OCI-M2 (cell line): ENCODE data around the gene DET1.
"Not testable (repeated sequence)": the region's sequence is repeated elsewhere in the genome, so short reads cannot be mapped to it uniquely, and the experiment has no call there.

Experiments used
- DNase-seq: peaks from one replicate; lab custom pipeline; 2025; ENCODE audit not compliant: unreplicated experiment; lab: John Stamatoyannopoulos, UW

Gene DET1

DNA sequence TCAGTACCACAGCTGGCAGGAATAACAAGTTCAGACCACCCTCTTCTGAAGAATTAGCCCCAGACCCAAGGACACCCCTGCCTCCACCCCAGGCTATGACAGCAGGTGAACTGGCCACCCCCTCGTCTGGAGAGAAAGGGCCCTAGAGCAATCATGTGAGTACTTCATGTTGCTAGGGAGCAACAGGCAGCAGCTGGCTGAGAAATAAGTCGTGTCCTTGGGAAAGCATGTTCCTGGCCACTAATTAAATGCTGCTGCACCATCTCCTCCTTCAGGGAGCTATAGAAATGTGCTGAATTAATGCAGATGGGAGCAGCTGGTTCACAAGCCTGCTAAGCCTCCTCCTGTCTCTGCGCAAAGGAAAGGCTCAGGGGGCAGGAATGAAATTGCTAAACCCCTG, 47.5 kb downstream of the DET1 start:
- no peak for DNase-seq

DNA sequence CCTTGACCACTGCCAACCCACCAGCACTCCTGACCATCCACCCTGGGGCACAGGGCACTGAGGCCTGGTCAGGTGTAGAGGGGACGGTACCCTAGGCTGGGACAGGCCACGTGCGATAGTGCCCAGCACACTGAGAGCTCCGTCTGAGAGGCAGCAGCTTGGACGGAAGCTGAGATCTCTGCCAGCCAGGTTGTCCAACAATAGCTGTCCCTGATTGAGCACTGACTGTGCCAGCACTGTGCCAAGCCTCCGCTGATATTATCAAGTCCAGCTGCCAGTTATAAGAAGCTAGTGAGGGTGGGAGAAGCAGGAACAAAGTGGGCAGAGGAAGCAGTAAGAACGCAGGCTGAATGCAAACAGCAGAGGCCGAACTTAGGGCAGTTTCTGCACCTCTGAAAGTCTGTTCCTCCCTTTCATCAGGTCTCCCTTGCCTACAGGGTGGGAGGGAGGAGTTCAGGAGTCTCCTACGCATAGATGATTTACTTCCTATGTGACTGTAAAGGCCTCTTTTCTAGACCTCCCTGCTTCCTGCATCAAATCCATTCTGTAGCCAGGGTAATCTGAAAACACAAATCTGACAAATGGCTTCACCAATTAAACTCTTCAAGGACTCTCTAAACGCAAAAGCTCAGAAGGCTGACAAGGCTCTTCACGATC, 49.2 kb downstream of the DET1 start:
- no peak for DNase-seq

DNA sequence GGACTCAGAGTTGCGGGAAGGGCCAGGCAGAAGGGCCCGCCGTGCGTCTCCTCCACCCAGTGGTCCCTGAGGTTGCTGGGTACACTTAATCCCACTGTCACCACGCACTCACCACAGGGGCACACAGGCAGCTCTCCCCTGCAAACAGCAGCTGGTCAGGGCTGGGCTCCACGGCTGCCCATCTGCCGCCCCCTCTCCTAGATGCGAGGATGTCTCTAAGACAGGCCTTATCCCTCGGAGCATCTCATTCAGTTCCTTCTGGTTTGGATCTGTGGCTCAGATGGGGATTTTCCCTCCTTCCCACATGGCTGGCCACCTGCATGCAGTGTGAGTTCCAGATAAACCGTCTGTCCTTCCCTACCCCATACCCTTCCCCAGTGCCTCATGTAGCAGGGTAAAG, 52.6 kb downstream of the DET1 start:
- no peak for DNase-seq

DNA sequence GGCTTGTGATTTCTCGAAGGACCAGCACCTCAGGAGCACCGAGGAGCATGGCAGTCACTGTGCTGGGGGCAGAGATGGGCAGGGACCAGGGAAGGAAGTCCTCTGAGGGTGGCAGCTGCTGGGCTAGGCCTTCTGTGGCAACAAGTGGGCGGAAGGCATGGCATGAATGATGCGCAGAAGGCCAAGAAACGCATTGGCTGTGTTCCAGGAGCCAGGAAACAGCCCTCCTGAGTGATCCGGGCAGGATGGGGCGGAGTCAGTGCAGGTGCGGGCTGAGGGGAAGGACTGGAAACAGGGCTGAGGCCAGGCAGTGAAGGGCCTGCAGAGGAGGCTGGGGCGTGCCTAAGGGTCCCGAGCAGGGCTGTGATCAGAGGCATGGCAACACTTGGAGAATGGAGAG, 55.3 kb downstream of the DET1 start:
- no peak for DNase-seq

DNA sequence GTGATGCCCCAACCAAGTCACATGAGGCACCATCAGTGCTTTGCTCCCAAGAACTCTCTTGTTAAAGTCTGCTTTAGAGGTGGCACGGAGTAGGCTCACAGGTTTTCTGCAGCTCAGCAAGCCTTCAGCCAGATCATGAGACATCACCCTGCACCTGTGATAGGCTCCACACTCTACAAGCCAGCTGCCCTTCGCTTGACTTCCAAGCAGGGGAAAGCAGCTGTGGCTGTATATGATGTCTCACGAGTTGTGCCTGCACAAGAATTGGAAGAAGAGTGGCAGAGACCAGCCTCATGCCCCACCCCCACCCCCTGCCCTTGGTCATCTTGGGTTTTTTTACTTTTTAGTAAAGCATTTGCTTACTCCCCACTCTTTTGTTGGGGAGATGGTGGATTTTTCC, 56.4 kb downstream of the DET1 start:
- no peak for DNase-seq

DNA sequence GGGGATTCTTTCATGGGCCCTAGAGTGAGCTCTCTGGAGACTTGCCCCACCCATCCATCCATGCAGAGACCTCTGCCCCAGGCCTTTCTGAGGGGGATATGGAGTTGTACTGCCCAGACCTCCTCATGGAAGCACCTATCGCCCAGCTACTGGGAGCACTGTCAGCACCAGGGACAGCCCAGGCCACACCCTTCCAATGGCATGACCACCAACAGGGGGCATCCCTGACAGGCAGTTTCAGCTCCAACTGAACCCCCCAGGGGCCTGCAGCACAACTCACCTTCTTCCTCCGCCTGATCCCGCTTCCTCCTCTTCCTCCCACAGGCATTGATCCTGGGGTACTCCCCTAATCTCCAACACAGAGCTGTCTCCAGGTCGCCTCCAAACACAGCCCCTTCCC, 57.2 kb downstream of the DET1 start:
- DNase-seq: no peak

DNA sequence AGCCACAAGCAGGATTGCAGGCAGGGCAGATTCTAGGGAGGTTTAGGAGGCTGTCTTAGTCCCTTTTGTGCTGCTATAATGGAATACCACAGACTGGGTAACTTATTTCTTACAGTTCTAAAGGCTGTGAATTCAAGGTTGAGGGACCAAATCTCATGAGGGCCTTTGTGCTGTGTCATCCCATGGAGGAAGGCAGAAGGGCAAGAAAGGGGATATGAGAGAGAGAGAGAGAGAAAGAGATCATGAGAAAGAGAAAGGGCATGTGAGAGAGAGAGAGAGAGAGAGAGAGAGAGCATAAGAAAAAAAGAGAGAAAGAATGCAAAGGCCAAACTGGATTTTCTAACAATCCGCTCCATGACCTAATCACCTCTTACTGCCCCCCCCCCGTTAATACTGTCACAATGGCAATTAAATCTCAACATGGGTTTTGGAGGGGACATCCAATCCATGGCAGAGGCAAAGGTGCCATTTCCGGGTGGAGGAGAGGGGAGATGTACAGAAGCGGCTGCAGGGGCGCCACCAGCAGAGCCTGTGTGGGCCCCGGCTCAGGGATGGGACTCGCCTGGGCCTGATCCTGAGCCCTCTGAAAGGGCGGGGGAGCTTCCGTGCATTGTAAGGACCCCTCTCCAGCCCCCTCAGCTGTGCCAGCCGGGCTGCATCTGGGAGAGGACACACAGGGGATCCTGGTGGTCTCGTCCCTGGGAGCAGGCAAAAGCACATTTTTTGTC, 58.5 kb downstream of the DET1 start:
- DNase-seq: no peak

DNA sequence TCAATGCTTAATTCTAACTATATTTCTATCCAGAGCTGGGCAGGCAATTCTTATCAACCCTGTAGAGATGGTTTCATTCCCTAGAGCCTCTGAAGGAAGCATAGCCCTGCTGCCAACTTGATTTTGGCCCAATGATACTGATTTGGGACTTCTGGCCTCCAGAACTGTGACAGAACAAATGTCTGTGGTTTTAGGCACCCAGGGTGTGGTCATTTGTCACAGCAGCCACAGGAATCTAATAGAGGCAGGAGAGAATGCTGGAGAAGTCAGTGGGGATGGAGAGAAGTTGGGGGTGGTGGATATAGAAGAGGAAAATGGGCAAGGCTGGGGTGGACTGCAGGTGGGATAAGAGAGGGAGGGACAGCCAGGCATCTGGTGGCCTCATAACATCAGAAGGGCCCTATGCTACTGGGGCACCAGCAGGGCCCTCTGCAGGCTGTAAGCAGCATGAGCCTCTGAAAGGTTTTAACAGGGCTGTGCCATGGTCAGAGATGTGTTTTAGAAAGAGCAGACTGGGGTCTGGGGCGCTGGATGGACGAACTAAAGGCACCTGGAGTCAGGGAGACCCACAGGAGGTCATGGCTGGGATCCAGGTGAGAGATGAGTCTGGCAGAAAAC, 59.2 kb downstream of the DET1 start:
- no peak for DNase-seq

DNA sequence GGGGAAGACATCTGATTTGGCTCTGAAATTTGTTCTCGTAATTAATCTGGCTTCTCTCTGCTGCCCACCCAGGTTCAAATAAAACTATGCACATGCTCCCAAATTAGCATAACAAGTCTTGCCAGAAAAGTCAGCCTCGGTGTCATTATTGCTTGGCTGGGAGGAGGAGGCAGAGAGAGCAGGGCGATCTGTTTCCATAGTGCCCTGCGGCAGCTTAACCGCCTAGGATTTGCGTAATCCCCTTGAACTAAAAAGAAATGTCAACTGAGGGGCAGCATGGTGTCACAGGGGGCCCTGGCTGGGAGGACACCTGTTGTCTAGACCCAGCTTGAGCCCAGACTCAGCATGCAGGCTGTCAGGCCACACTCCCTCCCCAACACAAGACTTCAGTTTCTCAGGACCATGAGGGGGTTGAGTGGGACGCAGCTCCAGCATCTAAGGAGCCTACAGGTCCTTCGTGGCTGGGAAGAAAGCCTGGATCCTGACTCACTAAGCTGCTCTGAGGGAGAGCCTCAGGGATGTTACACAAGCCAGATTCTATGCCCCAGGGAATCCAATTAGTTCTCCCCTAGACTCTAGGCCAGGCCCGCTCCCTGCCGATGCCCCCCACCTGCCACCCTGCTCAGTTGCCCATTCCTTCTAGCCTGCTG, 61.7 kb downstream of the DET1 start:
- no peak for DNase-seq

DNA sequence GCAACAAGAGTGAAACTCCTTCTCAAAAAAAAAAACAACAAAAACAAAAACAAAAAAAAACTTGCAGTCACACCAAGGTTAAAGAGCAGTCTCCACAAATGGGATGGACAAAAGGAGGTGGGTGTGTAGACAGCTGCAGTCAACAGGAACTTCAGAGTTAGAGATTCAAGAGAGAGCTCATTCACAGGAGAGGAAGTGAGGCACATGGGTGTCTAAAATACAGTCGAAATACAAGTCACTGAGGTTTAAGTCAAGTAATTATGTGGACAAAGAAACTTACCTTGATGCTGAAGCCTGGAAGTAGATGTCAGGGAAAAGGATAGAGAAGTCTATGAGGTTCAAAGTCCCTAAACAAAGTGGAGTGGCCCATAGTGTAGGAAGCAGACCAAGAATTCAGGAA, 64.2 kb downstream of the DET1 start:
- DNase-seq: no peak

DNA sequence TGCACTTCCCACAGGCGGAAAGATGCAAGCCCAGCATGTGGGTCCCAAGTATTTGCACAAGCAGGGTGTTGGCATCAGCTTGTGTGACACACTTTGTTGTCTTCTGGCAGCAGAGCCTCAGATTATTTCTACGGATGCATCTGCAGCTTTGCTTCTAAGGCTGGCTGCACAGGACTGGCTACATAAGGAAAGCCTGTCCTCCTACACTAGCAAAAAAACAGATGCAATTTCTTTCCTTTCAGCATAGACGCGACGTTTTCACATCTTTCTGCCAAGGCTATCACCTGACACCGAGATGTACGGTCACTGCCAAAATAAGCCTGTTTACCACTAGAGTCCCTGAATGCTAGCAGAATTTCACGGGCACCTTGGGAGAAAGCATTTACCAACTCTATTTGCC, 65.5 kb downstream of the DET1 start:
- no peak for DNase-seq

DNA sequence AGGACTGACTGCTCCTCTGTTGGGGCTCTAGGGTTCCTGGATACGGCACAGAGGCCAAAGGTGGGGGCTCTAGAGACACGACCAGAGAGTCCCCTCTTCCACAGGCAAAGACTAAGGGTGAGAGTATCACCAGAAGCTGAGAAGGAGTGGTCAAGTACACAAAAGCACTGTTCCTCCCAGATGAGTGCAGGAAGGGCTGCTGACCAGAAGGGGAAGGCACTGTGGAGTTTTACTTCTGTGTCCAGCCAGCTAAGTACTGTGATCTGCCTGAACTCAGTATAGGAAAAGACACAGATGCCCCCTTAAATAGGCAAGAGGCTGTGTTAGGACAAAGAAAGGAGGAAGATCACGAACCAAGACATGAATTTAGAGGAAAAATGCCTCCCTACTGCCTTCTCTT, 67.3 kb downstream of the DET1 start:
- DNase-seq: no peak

DNA sequence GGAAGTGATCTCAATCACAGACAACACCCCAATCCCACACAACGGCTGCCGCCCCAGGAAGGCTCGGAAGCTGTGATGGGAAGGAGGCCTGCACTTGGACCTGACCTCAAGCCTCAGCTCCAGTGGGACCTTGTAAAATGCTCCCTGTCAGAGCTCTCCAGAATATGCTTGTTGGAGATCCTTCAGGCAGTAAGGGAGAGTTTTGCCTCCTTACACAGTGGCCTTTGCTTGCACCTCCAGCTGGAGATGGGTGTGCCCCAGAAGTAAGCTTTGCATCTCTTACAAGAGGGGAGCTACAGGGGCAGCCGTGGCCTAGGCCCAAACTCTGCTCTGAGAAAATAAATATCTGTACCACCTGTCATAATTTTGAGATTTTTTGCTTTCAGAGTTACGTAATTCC, 68.6 kb downstream of the DET1 start:
- no peak for DNase-seq

DNA sequence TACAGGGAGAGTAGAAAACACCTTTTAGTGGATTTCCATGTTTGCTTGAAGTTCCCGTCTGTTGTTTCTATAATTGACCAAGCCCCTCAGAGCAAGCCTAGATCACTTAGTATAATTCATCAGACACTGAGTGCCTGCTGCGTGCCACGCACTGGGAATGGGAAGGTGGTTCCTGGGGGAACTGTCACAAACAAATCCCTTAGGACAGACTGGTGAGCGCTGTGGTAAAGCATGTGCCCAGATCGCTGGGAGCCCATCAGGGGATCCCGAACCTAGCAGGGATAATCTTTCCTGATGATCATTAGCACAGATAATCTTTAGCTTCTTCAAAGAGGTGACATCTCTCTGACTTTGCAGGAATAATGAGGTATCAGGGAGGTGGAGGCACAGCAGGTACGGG, 69.4 kb downstream of the DET1 start:
- DNase-seq: no peak

DNA sequence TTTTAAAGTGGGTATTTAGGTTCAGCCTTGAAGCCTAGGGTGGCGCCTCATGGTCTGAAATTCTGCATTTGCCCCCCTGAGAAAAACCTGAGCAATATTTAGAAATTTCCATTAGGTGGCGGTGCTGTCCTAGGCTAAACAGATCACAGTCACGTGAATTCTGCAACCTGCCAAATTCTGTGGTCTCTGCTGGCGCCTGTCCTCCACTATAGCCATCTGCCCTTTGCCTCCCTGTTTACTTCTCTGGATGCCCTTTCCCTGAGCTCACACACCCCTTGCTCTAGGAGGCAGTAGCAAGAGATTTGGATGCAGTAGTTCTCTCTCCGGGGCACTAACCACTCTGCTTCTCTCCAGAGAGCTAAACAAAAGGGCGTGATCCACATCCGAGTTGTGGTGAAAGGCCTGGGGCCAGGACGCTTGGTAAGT, 69.8 kb downstream of the DET1 start:
- no peak for DNase-seq

DNA sequence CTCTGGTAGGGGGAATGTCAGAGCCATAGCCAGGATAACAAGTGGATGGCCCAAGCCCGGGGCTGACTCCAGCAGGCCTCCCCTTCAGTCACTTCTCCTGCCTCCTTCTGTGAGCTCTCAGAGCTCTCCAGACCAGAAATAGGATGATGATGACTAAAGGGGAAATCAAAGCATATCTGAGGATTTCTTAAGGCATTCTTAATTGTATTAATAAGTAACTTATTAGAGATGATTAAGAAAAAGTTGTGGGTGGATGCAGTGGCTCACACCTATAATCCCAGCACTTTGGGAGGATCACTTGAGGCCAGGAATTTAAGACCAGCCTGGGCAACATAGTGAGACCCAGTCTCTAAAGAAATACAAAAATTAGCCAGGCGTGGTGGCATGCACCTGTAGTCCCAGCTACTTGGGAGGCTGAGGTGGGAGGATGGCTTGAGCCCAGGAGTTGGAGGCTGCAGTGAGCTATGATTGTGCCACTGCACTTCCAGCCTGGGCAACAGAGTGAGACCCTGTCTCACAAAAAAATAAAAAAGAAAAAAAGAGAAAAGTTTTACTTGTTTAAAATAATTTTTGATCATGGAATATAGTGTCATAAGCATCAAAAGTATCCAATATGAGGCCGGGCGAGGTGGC, 72.7 kb downstream of the DET1 start:
- DNase-seq: not testable (repeated sequence)

DNA sequence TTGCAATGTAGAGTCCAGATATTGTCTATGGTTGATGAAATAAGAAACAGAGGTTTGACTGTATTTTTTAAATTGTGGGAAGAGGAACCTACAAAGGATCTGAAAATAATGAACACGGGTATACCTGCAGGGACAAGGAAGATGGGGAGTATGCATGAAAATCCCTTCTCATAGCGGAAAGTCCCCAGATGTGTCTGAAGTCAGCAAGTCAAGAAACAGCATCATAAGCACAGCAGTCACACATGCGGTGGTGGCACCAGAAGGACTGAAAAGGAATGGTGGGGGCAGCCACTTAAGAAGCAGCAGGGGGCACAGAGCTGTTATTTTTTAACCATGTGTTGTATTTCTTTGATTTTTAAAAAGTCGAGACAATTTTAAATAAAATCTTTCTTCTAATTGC, 74.3 kb downstream of the DET1 start:
- no peak for DNase-seq

DNA sequence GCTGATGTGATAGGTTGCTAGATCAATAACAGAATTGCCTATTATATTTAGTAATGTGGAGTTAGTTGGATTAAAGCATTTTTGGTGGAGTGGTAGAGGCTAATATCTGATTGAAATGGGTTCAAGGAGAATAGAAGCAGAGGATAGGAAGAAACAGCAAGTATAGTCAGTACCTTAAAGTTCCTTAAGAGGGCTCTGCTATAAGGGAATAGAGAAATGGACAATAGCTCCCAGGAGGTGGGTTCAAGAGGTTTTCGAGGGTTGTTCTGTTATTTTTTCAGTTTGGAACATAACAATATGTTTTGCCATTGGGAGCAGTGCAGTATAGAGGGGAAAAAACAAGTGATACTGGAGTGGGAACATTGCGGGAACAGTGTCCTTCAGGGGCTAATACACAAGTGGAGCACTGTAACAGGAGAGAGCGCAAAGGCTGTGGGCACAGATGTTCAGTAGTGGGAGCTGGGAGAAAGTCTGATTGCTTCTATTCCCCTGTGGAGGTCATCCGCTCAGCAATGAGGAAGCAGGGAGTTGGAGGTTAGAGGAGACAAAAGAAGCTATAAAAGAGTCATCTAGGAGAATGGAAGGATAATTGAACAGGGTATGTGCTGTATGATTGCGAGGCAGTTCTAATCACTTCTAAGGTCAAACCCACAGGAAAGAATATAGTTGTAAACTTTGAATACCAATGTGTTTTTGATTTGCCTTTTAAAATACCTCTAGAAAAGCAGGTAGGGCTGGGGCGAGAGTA, 75.7 kb downstream of the DET1 start:
- no peak for DNase-seq

DNA sequence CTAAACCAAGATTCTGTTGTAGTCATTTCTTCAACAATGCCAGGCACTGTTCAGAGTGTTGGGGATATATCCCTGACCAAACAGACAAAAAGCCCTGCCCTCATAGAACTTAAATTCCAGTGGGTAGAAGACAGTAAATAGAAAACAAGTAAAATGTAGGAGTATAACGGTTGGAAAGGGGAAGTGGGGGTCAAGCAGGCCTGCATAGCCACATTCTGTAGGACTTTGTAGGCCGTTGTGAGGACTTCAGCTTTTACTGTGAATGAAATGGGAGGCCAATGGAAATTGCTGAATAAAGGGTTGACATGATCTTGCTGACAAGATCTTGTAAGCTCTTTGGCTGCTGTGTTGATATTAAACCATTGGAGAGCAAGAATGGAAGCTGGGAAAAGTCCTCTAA, 77.2 kb downstream of the DET1 start:
- DNase-seq: no peak

DNA sequence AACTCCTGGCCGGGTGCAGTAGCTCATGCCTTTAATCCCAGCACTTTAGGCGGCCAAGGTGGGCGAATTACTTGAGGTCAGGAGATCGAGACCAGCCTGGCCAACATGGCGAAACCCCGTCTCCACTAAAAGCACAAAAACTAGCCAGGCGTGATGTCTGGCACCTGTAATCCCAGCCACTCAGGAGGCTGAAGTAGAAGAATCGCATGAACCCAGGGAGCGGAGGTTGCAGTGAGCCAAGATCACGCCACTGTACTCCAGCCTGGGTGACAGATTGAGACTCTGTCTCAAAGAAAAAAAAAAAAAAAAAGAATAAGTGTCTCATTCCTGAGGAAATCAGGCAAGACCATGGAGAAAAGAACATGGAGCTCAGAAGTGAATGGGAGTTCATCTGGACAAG, 77.8 kb downstream of the DET1 start:
- not testable (repeated sequence) for DNase-seq
